Stimulated activated CD4-positive, alpha-beta T cell treated with anti-CD3 and anti-CD28 coated beads, Interleukin-12 subunit alpha, Interleukin-12 subunit beta, amount 100 ng/mL, for 4 hours (primary cell): ENCODE results near the gene LUM.

ENCODE experiments used
- DNase-seq: peaks from one replicate; pipeline ENCODE4 v3.0.0-alpha.2; 2020

Gene LUM

DNA sequence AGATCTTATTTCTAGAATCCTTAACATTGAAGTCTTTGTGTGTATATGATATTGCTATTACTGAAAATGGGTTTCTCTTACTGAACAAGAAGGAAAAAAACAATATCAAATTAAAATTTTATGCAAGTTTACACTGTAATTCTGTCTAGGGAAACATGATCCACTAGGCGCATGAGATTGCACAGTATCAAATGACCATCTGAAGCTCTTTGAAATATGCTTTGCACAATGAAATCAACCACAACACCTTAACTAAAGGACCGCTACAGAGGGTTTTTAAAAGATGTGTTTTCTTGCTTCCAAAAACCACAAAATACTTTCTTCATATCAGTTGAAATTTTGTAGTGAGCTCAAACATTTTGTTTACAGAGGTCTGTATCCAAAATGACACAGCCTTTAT lies 38.4 kb downstream of the LUM start:
- no peak for DNase-seq

DNA sequence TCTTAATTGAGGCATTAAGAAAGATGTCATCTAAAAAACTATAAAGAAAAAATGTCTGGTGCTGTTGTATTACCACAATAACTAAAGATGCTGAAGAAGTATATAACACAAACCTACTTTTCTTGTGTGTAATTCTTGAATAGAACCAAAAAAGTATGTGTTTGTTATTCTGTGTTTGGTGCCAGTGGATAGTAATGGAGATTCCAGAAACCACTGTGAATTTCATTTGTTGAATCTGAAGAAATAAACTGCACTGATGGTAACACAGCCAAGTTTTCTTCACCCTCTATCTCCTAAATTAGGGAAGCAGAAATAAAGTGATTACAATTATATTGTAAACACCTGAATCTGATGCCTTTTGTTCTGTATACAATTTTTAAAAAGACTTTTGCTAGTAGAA lies 40.4 kb downstream of the LUM start:
- DNase-seq: no peak

DNA sequence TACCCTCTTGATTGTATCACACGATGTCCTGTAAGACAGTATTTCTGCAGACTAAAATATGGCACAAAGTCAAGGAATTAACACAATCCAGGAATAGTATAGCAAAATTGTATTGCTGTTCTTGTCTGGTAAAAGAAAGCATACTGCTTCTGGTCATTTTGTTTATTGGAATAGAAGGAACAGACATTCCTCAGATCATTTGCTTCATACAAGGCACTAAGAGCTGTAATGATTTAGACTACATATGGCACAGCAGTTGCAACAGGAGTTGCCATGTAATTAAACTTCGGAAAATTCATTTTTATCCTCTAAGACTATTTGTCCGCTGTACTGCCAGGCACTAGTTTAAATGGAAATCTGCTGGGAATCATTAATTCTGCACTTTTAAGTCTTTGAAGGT lies 45.9 kb downstream of the LUM start:
- DNase-seq: no peak

DNA sequence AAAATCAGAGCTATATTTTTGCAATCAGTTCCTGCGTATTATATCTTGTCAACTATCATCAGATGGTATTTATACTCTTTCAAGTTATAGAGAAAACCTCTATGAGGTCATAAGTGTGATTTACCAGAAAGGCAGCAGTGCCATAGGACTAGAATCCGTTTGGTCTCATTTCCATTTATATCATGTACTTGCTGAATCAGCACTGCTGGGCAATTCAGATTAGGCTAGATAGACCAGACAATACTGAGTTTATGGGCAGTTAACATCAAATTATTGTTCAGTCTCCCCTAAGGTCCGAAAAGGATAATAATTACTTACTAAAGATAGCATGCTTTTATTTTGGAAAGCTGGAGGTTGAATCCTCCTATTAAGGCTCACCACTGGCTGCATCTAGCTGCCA lies 46.7 kb downstream of the LUM start:
- DNase-seq: no peak

DNA sequence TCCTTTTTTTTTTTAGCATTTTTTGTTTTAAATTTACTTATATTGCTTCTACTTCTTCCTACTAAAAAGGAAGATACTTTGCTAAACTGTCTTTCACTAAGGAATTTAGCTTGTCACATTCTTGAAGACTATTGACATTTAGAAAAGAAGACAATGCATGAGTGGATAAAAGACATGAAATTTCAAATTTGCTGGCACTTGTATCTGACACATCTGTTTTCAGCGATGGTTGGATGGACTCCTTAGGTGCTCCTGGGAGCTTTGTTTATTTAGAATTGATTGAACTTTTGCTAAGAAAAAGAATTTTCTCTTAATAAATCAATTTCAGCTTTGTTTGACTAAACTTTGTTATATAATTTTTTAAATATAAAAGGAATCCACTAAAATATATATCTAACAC lies 50.2 kb downstream of the LUM start:
- no peak for DNase-seq

DNA sequence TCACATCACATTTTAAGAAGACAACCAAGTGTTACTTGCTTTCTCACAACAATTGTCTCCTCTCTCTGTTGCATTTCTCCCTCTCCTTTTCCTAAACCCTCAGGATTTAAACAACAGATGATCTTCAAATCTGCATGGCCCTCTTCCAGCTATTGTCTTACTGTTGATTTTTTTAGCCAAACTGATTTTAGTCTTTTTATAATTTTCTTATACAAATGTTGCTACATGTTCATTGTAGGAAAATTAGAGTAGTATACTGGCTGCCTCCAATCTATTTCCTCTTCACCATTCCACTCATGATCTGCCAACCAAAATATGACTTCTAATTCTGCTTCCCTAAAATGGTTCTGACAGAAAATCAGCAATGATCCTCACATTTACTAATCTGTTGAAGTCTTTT lies 52.1 kb downstream of the LUM start:
- no peak for DNase-seq

DNA sequence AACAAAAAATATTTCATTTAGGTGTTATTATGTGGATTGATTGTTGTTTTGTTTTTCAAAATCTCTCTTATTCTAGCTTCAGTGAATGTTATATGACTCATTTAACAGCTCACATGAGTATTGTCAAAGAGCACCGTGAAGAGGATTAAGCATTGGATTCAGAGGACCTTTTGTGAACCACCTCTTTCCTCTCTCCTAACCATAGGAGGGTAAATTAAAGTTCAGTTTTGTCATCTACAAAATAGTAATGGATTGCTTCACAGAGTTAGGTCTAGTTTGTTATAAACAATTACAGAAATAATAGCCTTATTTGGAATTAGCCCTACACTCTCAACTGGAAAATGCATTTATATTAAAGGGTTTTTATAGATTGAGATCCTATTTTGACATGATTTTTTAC lies 52.5 kb downstream of the LUM start:
- DNase-seq: no peak

DNA sequence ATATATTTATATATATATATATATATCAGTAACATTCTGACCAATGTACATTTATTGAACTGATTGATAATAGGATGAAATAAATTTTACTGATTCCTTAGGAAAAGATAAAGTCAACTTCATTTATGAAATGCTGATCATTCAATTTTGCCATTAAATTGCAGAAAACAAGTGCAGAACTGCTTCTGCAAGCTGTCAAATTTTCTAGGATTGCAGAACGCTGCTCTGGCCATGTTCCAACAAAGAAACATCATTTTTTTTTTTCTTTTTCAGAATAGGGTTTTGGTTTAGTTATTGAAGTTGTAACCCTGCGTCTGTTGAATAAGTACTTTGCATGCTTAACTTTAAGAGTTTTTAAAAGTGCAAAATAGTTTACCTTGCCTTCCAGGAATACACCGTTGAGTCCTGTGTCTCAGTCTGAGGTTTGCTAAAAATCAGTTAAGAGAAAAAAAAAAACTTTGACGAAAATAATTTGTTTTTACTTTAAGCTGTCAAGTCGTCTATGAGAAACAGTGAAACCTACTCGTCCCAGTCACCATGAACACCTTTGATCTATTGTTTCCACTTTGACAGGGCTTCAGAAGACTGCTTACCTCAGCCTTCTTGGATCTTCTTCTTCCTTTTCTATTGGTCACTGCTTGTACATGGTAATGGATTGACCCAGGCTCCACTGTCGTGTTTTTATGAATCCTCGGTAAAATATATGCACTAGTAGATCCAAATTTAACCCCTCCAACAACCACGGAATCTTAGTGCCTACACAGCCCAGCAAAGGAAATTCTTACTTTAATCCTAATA lies 53.7 kb downstream of the LUM start, which contains the start of gene KERA:
KERA (minus strand) TSS at position 657 of the 798 bp plus-strand sequence. CDS start 1,743 bp downstream, outside the sequence.
- no peak for DNase-seq

DNA sequence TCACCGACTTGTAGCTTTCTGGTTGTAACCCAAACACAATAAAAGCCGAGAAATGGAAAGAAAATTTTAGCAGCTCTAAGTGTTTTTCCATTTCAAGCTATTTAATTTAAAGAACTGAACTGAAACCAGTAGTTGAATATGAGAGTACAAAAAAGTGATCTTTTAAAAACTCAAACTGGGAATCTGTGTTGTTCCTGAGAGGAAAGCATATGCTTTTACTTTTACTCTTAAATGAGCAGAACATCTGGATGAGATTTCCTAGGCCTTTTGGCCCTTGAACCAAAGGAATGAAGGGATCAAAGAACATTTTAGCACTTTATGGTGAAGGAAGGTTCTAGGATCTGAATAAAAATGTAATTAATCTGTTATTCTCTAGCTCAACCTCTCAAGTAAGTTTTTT lies 54.8 kb downstream of the LUM start:
- no peak for DNase-seq

DNA sequence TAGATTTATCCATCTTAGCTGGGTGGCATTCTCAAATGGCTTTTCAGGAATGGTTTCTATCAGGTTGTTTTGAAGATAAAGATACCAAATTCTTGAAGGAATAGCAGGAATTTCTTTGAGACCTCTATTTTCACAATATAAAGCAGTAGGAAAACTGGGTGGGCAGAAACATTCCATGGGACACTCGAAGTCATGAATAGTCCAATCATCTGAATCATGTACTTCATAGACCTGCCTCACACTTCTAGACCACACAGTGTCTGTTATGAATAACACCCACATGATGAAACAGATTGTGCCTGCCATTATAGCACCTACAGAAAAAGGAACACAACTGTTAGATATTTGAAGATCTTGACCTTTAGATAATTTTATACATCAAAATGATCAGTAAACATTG lies 55.3 kb downstream of the LUM start:
- no peak for DNase-seq

DNA sequence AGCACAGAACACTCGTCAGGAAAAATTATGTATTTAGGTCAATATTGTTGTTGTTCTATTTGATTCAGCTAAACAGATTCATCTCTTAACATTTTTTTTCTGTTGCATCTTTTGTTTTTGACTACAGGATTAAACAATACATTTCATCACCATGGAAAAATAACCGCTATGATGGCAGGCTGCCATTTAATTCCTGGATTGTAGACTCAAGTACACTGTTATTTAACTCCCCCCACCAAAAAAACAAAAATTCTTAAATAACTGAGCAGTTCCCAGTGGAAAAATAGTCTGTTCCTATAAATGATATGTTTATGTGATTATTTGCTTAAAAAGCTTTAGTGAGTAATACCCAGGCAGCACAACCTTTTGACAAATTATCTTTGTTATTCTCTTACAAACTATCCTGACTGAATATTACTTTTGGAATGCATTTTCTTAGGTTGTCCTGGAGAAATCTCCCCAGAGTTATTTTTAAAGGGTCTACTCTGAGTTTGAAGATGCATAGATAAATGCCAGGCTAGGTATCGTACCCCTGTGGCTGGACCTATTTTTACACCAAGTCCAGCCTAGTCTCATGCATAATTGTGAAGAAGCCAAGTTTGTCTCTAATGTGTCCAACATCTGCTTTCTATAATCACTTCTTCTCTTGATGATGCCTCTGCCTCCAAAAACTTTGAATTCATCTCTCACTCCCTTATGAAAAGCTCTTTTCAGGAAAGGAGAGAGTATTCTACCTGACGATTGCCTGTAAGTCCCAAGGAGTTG lies 57.2 kb downstream of the LUM start:
- no peak for DNase-seq
